HG03460 (cell line): ENCODE results near the gene ABCA1.
"Not testable (repeated sequence)": the region's sequence is repeated elsewhere in the genome, so short reads cannot be mapped to it uniquely, and the experiment has no call there.

ENCODE experiments used
- ATAC-seq: cut with Tn5 transposase; IDR thresholded peaks from one replicate; pipeline ENCODE4 v1.9.1; 2021; ENCODE audit not compliant: unreplicated experiment

ABCA1 gene

DNA sequence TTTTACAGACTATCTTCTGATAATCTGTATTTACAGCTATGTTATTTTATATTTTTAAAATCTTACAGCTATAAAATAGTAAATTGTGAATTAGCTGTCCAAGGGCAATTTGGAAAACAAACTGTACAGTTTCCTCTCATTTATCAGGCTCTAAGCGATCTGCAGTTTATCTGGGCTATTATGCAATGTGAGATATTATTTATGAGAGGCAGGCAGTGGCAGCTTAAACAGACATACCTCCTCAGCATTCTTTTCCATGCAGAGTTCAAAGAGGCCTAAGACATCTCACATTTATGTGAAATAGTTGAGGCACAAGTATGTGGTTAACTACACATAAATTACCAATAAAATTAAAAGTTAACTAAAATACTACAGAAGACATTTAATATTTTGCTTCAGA, 153.8 kb downstream of the ABCA1 start:
- no peak for ATAC-seq

DNA sequence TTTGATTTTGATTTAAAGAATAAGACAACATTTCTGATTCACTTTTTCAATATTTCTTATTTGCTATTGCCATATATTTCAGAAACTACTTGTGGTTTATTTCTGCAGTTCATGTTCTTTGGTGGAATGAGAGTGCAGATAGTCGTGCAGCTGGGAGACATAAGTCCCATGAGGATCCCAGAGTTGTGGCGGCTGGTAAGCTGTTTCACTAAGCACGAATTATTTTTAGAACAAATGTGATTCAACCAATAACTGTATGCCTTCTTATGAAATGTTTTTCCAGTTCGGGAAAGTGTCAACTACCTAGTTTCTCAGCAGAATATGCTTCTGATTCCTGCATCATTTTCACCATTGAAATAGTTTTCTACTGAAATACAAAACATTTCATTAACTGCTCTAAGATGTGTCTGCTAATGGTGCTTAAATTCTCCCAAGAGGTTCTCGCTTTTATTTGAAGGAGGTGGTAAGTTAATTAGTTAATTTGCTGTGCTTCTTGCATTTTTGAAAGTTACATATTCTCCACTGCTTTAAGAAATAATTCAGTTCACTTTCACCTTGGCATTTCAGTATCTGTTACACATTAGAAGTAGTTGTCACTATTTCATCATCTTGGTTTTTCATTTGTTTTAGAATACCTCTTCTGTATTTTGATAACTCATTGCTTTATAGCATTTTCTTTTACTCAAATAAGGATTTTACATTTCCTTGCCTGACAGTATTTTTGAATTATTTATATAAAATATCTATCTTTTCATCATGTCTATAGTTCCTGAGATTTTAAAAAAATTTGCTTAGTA, 155.0 kb downstream of the ABCA1 start:
- peak; percentile 39 for ATAC-seq

DNA sequence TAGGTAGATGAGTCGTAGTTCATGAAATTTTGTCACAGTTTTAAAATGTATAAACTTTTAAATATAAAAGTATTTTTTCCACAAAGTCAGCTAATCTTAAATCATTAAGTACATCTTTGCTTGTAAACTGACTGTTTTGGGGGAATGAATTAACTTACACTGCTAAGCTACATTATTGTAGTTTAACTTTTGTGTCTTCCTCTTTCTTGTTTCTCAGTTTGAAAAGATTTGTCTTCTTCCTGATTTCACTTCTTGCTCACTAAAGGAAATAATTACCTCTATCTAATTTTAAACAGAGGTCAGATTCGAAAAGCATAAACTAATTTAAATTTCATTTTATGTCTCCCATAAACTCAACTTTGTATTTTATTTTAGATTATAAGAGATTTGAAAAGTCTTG, 158.3 kb downstream of the ABCA1 start:
- no peak for ATAC-seq

DNA sequence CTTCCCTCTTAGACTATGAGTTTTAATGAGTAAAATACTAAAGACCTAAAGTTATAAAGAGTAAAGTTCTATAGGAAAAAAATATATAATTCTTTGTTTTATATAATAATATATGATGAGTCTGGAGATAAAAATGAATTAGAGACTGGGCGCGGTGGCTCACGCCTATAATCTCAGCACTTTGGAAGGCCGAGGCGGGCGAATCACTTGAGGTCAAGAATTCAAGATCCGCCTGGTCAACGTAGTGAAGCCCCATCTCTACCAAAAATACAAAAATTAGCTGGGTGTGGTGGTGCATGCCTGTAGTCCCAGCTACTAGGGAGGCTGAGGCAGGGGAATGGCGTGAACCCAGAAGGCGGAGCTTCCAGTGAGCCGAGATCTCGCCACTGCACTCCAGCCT, 158.9 kb downstream of the ABCA1 start:
- ATAC-seq = not testable (repeated sequence)

DNA sequence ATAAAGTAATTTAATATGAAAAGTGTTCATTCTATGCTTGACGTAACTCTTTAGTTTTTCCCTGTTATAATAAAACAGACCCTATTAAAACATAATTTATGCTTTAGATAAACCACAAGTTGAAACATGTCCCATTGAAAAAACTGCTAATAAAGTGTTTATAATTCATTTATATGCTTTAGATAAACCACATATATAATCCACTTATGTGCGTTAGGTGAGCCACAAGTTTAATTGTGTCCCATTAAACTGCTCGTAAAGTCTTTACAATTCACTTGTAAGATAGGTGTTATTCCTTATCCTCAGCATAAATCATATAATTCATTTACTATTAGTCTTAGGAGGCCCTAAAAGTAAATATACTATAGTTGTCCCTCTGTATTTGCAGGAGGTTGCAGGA, 160.4 kb downstream of the ABCA1 start:
- no peak for ATAC-seq

DNA sequence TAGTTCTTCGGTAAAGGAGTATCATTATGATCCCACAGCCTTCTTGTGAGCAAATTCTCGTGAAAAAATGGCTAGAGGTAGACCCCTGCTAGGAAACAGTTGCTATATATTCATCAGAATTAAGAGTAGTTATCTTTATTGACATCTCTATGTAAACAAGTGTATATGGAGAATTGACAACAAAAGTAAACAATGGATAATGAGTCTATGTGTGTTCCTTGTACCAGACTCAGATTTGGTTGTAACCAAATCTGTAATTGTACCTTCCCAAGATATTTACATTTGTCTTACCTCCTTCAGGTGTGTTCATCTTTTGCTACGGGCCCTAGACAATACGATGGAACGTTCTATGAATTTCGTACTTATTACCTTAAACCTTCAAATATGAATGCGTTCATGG, 161.9 kb downstream of the ABCA1 start:
- ATAC-seq = no peak

DNA sequence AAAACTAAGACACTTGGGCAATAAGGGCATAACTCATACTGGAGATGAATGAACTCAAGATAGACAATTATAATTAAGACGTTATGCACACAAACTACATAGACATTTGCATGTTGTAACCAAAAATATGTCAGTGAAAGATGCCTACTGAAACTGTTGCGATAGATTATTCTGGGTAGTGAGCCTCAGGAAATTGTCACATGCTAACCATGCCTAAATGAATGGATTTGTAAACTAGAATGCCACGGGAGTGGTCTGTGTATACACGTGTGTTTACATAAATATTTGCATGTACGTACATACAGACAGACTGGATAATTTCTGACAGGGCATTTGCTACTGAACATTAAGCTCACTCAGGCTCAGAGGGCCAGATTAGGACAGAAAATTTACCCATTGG, 162.8 kb downstream of the ABCA1 start:
- no peak for ATAC-seq

DNA sequence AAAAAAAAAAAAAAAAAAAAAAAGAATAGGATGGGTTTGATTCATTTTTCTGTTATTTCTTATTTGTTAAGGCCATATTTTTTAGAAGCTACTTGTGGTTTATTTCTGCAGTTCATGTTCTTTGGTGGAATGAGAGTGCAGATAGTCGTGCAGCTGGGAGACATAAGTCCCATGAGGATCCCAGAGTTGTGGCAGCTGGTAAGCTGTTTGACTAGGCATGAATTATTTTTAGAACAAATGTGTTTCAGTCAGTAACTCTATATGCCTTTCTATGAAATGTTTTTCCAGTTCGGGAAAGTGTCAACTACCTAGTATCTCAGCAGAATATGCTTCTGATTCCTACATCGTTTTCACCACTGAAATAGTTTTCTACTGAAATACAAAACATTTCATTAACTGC, 169.0 kb downstream of the ABCA1 start:
- peak; percentile 43 for ATAC-seq

DNA sequence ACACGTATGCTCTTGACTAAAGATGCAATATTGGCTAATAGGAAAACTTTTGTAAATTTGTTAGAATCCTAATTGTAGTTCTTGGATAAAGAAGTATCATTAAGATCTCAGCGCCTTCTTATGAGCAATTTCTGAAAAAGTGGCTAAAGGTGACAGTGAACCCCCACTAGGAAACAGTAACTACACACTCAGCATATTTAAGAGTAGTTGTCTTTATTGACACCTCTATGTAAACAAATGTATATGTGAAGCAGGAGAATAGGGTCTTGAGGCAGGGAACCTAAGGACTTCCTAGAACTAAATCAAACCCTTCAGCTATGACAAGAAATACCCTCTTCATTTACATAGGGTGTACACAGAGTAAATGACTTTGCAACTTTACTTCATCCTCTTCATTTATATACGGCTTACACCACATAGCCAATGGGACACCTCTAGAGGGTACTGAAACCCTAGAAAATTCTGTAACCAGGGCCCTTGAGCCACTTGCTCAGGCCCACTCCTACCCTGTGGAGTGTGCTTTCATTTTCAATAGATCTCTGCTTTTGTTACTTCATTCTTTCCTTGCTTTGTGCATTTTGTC, 177.7 kb downstream of the ABCA1 start:
- ATAC-seq = no peak

DNA sequence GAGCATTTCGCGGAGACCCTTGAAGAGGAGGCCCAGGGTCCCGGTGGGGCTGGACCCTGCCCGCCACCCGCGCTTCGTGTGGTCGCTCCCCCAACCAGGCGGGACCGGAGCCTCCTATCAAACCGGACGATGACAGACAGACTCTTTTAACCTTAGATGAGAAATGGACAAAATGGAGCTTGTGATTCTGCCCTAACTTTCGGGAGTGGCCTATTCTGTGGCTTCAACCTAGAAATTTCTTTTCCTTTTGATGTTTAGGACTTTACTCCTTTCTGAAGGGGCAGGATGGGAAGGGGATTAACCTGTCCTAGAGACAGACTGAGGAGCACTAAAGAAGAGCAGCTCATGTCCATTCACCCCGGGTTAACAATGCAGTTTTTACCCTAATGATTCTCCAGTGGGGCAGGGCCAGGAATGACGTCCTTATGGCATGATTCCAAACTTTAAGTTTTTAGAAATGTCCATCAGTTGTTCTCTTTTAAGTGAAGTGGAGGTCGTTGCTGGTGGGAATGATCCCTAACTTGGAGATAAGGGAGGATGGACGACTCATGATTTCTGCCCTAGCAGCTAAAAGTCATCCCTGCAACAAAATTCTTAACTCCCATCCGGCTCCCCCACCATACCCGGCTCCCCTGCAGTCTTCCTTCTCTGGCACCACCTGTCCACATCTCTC, 179.5 kb downstream of the ABCA1 start:
- peak; percentile 1 for ATAC-seq

DNA sequence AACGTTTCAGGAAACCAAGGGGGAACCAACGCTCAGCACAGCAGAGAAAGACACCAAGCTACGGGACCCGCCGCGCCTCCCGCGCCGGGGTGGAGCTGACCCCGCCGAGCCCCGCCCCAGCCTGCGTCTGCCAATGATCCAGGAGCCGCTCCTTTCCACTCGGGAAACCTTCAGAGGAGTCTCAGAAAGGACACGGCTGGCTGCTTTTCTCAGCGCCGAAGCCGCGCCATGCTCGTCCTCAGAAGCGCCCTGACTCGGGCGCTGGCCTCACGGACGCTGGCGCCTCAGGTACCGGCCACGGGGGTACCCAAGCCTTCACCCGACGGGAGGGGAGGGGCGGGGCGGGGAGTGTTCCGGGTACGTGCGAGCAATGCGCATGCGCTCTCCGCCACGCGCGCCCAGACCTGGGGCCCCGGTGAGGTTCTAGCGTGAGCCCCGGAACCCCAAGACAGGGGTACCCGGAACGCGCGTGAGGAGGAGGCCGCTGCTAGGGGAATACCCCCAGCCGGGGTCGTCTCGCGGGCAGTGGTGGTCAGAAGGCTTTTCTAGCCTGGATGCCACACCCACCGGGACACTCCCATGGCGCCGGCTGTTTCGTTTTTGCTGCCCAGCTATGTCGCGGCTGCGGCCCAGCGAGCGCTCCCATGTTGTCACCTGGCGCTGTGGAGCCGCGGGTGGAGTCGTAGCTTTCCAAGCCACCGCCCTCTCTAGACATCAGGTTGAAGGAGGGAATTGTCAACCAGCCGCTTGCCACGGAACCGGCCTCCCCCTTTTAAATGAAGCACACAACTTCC, 180.2 kb downstream of the ABCA1 start, which contains the start of gene NIPSNAP3A:
NIPSNAP3A (plus strand) TSS at position 119 of the 794 bp plus-strand sequence; CDS start at position 229, 110 bp downstream.
- peak; percentile 86 for ATAC-seq

DNA sequence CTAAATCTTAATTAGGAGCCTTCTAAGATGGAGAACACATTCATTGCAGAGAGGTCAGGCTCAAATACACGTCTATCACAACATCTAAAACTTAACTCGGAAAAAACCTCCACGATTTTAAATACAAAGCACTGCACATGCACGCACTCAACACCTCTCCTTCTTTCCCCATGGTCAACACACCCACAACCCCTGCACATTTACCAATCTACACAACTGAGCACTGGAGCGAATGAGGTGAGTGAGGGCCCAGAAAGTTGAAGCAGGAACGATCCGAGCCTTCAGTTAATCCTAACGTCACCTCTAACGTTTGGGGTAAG, 180.8 kb downstream of the ABCA1 start:
- no peak for ATAC-seq

DNA sequence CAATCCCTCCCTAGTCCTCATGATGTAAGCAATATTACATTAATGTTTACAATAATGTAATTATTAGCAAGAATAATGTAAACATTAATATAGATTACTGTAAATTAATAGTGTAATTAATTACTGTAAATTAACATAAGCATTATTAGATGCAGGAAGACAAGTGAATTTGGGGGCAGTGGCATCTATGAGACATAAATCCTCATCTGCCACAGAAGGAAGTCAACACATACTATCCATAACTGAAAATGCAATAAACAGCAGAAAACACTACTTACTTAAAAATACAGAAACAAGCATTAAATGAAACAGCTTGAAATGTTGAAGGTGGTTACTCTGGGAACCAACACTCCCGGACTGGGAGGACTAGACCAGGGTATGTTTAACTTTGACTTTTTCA, 181.2 kb downstream of the ABCA1 start:
- no peak for ATAC-seq

DNA sequence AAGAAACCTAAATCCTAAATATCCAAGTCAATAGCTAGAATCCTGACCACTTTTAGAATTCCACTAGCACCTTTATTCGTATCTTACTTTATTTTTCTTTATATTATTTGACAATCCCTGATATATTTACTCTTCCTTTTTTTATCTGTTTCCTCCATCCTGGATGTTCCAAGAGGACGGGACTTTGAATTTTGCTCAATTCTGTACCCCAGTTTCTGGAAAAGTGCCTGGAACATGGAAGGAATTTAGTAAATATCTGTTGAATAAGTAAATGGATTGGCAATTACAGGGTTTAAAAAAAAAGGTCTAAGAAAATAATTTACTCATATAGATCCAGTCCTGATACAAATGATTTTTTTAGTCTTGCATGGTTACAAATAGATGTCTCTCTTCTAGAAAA, 181.7 kb downstream of the ABCA1 start:
- ATAC-seq = no peak

DNA sequence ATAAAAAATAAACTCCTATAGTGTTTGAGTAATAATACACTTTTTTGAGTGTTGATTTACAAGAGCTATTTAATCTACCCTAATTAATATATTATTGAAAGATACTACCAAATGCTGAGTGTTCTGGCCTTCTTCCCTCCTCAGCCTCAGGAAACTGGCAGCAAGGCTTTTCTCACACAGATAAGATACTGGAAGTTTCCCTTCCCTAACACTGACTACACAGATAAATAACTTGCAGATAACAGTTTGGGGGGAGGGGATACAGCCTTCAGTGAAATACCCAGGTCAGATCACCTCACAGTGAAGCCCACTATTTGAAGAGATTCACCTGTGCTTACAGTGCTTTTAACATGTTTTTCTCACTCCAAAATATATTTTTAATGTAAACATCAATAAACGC, 182.1 kb downstream of the ABCA1 start:
- ATAC-seq = no peak

DNA sequence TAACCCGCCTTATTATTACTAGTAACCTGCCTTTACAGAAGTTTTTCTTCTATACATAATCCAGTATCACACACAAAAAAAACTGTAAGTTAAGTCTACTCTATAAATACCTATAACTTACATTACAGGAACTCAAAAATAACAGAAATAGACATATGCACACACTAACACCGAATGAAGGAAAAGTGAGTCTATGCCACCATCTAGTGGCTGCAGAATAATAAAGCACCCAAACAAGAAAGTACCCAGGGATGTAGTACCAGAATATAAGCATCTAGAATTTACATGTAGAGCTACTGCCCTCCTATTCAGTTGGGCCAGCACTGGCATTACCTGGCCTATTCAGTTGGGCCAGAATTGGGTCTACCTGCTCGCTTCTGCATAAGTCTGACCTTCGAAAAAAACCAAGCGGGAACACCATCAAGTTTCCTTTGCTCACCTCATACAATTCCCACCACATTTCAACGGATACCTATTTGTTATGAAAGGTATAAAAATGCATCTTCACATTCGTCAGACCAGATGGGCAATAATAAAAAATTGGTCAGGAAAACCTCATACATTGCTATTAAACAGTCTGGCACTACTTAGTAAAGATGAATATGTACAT, 184.5 kb downstream of the ABCA1 start:
- ATAC-seq = peak; percentile 35

DNA sequence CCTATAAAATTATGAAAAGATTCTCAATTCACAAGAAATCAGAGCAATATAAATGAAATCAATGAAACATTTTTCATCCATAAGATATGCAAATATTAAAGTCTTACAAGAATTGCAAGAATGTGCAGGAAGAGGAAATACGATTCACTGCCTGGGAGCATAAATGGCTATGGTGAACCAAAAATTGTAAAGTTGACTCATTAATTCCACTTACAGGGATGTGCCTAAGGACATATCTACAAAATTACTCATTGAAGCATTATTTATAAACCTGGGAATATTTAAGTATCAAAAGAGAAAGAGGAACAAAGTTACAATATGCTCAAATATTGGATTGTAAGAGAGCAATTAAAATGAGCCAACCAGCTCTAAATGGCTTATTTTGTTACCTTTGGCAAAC, 187.3 kb downstream of the ABCA1 start:
- ATAC-seq = no peak

DNA sequence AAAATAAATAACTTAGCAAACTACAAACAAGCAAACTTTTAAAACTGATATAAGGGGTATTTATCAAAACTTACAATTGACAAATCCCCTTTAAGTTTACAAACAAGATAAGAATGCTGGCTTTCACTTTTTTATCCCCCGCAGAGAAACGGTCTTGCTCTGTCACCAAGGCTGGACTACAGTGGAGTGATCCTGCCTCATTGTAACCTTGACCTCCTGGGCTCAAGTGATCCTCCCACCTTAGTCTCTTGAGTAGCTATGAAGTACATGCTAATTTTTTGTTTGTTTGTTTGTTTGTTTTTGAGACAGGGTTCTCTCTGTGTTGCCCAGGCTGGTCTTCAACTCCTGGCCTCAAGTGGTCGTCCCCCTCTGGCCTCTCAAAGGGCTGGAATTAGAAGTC, 189.5 kb downstream of the ABCA1 start:
- no peak for ATAC-seq
